ENCODE results near the gene CLEC2A. TPM values are rescaled to one million over a fixed set of nuclear protein-coding genes. Genes with fewer than 3 reads are reported as not detected.

CLEC2A gene
- total RNA-seq, 1 experiment from 2014 or later: not detected

Other genes starting within 250 kb of the CLEC2A start
- not detected in 2 replicates for gene CLECL1, start 199.3 kb downstream of the CLEC2A start, total RNA-seq (2022)
- gene CD69, start 171.5 kb downstream of the CLEC2A start, total RNA-seq (2022): not detected in 2 replicates
- gene KLRF1, start 104.9 kb downstream of the CLEC2A start, total RNA-seq (2022): not detected in 2 replicates
- 1.8 and 2.2 TPM in 2 replicates for gene CLEC2B, start 63.0 kb downstream of the CLEC2A start, total RNA-seq (2022)
- not detected in 2 replicates for gene KLRF2, start 50.9 kb downstream of the CLEC2A start, total RNA-seq (2022)
- gene CLEC12A, start 39.0 kb upstream of the CLEC2A start, total RNA-seq (2022): not detected in 2 replicates
- gene CLEC1B, start 66.8 kb upstream of the CLEC2A start, total RNA-seq (2022): not detected in 2 replicates
- not detected in 2 replicates for gene CLEC12B, start 78.3 kb upstream of the CLEC2A start, total RNA-seq (2022)
- not detected in 2 replicates for gene CLEC9A, start 98.3 kb upstream of the CLEC2A start, total RNA-seq (2022)
- not detected in 2 replicates for gene CLEC1A, start 166.6 kb upstream of the CLEC2A start, total RNA-seq (2022)
- not detected in 2 replicates for gene CLEC7A, start 197.8 kb upstream of the CLEC2A start, total RNA-seq (2022)
- gene OLR1, start 239.8 kb upstream of the CLEC2A start, total RNA-seq (2022): 0.25 TPM in 1 of 2 replicates, not detected in the other
- not detected in 2 replicates for gene TMEM52B, start 246.7 kb upstream of the CLEC2A start, total RNA-seq (2022)

Measured in MCF 10A (cell line).